Measurements from ENCODE around the gene RBM8A.

Gene RBM8A

DNA sequence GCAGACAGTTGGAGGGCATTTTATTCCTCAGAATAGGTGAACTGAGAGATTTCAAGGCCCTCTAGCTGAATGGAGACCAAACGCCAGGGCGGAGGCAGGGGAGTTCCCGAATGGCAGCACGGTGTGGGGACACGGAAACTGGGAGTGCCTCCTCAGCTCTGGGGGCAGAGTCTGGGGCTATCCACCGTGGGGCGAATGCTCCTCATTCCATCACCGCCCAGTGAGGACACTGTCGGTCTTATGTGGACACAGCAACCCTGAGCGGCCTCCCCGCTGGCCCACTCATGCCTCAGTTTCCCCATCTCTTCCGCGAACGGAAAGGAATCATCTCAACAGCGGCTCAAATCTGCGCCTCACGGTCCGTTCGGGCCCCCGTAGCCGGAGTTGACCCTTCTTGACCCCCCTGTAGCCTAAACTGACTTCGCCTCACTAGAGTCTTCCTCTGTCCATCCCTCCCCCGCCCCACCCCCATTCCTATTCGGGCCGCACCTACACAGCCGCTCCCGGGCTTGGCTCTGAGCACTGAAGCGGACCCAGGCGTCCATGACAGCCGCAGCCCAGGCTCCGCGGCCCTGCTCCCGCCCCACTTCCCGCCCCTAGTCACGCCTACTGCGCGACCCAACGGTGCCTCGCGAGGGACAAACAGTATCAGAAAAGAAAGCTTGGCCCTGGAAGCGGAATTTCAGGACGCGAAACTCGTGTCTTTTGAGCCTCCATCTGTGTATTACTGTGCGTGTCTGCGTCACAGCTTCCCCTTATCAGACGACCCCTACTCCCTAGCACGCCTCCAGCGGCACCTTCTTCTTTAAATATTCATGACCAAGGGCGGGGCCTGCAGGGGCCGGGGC lies 8.9 kb downstream of the RBM8A start, which contains the start of gene PEX11B:
PEX11B (minus strand) TSS at position 574 of the 848 bp plus-strand sequence; CDS start at position 545, 29 bp downstream.
- peak; percentile 91 for DNase-seq (ENCODE audit: low spot score)

DNA sequence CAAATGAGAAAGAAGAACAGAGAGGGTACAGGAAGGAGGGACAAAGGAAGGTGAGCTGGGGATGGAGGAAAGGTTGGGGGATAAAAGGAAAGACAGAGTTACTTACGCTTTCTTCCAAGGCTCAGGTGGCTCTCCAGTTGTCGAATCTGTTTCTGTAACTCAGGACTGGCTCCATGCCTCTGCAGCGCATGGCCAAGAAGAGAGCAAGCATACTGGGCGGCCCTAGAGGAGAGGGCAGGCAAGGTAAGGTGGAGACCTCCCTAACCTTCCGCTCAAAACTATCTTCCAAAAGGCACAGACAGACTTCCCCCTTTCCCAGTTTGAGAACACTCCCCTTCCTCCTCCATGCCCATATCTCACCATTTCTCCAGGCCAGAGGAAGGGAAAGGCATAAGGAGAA lies 9.7 kb downstream of the RBM8A start:
- peak; percentile 20 for DNase-seq (ENCODE audit: low spot score)

DNA sequence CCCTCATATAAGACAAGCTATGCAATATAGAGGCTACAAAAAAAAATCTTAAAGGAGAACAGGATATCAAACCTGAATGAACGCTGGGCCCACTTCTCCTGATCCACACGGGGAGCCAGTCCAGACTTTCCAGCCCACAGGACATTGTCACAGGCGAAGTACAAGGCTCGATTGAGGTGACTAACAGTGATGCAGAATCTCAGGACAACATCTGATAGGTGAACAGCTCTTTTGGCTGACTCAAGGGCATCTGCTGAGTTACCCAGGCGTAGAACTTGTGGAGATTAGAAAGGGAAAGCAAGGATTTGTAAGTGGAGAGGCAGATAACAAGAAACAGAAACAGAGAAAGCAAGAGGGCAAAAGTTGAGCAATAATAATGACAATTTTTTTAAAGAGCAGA lies 10.5 kb downstream of the RBM8A start:
- no peak for DNase-seq (ENCODE audit: low spot score)

DNA sequence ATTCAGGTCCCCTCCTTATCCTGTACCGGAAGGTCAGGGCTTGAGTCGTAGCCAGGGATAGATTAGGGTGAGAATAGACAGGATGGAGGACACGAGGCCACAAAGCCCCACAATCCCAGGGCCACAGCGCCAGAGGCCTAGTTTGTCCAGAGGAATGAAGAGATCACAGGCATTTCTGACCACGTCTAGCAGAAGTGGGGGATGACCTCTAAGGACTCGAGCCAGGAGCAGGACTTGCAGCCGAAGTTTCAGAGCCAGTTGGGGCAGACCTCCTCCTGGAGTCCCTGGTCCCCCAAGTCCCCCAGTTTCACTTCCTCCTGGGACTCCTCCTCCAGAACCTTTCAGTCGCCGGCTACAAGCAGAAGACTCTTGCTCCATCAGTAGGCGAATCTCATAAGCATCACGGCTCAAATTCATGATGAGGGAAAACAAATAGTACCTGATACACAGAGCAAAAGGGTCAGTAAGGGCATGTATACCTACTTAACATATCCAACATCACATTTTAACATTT lies 15.1 kb downstream of the RBM8A start:
- no peak for DNase-seq (ENCODE audit: low spot score)

DNA sequence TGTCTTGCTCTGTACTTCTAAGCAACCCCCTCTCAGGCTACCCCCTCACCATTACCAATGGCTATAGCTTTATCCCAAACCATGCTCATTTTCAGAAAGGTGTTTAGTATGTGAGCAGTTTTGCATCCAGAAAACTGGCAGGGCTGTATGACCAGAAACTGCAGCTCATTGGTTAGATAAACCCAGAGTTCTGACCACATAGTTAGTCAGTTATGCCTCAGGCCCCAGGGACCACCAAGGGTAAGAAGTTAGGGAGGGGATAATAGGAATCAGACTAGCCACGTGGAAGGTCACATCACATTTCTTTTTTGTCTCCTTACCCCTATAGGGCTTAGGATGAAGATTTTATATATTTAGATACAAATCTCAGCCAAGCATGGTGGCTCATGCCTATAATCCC lies 18.6 kb downstream of the RBM8A start:
- DNase-seq (ENCODE audit: low spot score), result no peak

DNA sequence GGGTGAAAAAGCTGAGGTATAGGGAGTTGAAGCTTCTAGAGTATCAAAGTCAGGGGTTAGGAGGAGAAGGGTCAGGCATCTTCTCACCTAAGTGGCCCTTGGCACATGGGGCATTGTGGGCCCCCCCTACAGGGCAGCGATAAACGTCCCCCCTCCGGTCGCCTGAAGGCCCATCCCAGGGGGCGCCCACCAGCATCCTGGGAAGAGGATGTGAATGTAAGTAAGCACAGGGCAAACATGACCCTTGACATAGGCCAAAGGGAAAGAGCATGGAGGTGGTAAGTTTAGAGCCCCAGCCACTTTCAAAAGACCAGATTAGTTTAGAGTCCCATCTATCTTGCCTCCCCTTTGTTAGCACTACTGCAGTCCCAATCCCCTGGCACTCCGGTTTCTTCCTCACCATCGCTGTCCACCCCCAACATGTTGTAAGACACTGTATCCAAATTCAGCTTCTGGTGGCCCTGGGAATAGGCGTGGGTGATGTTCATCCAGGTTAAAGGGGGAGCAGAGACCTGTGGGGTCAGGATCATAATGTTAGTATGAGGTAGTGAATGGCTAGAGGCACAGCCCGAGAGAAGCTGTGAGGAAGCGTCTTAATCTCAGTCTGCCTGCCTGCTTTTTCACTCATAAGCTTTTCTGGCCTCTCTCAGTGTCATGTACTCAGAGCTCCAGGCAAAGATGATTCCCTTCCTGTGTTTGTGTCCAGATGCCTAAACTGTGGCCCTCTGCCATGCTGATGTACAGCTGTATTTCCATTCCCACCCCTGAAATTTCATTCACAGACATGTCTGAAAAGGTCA lies 20.1 kb downstream of the RBM8A start:
- no peak for DNase-seq (ENCODE audit: low spot score)

DNA sequence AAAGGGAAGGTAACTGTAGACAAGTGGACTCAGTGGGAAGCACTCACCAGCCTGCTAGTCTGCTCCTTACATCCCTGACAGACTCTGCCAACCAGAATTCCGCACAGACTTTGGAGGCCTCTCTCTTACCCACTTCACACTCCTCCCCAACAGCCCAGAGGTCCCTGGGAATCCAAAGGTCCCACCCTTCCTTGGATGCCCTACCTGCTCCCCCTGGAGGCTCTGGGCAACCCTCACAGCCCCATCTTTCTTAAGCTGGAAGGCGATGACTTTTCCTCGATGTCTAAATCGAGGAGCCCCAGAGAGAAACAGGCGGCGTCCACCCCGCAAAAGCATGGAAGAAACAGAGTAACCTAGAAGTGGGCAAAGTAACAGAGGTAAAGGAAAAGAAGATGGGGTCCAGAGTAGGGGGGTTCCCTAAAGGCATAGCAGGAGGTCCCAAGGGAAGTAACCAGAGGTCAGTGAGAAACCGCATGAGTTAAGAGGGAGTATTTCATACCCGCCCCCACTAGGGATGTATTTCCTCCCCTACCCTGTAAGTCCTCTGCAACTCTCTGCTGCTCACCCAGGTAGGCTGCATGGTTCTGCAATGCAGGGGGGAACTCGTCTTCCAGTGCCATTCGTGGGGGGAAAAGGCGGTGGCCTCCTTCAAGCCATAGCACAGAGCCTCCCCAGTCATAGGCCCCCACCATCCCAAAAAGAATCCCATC lies 25.8 kb downstream of the RBM8A start:
- no peak for DNase-seq (ENCODE audit: low spot score)

DNA sequence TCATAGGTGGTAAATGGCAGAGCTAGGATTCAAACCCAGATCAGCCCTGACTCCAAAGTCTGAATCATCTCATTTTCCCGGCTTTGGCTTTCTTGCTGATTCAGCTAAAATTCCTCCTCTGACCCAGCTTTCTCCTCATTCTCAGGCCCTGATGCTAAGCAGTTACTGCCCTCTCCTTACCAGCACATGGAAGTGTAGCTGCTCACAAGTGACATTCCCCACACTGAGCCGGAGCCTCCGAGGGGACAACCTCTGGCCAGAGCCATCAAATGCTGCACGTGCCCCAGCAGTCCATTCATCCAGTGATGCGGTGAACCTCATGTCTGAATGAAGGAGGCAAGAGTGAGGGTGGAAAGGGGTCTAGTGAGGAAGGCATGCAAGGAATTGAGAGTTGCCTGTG lies 28.5 kb downstream of the RBM8A start:
- no peak for DNase-seq (ENCODE audit: low spot score)

DNA sequence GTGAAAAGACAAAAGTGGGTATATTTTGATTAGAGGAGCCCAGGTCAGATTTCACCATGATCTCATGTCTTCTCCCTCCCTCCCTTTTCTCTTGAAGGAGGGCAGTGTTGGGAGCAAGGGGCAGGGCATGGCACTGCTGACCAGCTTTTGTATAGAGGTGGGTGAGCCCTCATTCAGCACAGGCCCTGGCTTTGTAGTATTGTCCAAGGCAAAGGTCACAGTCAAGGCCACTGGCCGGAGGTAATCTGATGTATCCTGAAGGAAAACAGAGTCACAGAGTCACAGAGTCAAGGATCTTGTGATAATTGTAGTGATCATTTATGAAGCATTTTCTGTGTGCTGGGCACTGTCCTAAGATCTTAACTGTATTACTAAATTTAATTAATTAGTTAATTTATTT lies 29.3 kb downstream of the RBM8A start:
- no peak for DNase-seq (ENCODE audit: low spot score)

DNA sequence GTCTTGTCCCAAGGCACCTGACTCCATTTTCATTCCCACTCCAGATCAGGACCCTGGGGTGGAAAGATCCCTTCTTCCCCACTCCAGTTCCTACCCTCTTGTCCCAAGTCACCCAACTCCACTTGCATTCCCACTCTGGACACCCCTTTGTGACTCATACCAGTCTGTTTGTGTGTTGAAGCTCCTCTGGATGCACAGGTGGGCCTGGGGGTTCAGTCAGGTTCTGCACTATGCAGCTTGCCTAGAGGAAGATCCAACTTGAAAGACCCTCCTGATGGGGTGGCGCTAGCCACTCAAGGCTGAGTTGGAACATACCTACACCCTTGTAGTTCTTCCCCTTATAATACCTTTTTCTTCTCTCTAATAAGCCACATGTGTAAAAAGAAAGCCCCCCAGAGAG lies 31.8 kb downstream of the RBM8A start:
- DNase-seq (ENCODE audit: low spot score), result no peak

DNA sequence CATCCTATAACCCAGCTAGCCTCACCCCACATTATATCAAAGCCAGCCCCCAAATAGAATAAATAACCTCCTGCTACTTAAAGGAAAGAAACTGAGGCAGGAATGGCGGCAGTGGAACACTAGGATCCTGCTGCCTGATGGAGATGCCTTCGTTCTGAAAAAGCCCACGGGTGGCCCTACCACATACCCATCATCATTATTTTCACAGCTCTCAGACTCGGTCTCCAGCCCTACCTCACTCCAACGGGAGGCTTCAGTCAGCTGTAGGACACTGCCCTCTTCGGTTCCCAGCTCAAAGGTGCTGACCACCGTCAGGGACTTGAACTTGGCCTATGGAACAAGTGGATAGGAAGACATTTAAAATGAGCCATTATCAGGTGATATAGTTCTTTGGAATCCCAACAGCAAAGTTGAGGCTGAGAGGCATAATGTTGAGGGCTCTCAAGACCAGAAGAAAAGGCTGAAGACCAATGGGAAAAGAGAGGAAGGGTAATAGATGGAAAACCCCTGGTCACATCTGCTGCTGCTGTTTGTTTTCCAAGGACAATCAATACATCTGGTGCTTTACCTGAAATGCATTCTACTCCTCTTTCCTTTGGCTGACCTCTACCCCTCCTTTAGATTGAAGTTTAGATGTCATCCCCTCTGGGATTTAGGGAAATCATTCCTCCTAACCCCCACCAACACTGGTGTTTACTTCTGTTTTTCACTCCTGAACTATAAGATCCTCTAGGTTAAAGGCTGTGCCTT lies 33.8 kb downstream of the RBM8A start:
- no peak for DNase-seq (ENCODE audit: low spot score)

DNA sequence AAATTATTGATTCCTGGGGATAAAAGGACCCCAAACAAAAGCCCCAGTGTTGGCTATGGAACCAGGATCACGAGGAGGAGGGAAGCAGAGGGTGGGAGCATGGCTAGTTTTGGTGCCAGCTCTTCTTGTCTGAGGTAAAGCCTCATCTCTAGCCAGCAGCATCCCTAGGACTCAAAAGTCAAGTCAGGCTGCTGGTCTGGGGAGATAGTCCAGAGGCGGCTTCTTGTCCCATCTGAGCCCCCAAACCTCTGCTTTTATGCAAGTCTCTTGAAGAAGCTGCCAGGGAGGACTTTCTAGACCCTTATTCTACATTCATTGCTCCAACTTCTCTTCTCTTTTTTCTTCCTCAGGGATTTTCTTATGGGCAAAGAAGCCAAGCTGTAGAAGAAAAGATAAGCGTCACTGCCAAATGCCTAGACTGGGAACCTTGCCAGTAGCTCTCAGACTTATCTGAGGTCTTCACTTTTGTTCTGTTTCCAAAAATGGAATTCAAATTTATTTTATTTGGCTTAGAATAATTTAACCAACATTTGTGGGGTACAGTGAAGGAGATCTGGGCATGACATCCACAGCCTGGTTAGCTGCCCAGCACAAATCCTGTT lies 34.7 kb downstream of the RBM8A start:
- peak; percentile 34 for DNase-seq (ENCODE audit: low spot score)

DNA sequence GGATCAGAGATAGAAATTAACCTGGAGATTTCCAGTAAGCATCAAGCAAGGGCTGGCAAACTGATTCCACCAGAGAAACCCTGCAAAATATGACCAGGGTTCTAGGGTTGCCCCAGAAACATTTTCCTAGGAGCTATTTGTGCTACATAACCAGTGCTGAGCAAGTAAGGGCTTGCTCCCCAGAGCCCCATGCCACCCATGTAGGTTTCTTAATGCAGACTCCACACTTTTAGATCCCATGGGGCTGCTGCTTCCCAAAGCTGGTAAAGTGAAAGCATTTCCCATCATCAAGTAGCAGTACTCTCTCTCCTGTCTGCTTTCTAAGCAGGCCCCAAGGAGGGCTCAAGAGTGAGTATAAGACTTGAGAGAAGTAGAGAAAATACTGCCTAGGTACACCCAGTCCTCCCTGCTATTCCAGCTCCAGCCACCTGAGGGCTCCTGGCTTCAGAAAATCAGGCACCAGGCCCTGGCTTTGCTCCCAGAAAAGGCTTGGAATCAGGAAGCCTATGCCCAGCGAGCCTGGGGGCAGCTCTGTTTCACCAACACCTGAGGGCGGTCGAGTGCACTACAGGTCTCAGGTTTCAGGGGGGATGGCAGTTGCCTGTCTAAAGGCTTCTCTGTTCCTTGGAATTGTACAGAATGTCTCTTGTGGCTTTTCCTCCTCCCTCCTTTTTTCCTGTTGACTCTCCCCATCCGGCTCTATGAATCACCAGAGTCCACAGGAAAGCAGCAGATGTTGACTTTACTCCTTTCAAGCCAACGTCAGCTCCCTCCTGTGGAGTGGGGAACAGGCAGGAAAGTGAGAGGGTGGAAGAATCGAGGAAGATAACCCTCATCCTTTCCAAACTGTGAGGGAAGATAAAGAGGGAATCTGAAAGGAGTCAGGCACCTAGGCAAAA lies 35.4 kb downstream of the RBM8A start:
- DNase-seq (ENCODE audit: low spot score), result peak; percentile 98

DNA sequence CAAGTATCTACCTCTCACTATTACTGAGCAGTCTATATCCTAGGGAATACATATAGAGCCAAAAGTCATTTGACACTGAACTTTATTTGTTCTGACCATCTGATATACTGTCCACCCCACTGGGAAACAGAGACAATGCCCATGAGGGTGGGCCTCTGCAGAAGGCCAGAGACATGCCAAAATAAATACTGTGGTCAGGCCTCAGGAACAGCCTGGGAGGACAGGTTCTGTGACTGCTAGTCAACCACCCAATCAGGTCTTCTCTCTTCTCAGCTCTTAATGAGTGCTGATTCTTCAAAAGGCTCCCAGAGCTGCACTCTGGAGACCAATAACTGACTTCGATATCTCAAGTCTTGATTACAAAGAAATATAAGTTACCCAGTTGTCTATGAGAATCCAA lies 36.1 kb downstream of the RBM8A start:
- no peak for DNase-seq (ENCODE audit: low spot score)

DNA sequence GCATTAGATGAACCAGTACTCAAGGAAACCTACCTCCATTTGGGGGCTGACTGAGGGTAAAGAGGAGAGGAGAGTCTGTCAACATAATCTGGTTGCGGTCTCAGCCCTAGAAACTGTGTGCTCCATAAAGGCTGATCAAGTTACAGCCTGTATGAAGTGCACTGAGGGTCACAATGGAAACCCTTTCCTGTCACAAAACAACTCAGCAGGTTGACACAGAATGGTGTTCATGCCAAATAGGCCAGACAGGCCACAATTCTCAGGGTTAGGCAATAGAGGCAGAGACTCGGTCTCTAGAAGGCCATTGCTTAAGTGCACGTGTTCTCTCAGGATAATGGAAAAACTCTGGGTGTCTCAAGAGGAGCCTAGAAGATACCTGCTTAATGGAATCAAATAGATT lies 37.6 kb downstream of the RBM8A start:
- DNase-seq (ENCODE audit: low spot score), result no peak

DNA sequence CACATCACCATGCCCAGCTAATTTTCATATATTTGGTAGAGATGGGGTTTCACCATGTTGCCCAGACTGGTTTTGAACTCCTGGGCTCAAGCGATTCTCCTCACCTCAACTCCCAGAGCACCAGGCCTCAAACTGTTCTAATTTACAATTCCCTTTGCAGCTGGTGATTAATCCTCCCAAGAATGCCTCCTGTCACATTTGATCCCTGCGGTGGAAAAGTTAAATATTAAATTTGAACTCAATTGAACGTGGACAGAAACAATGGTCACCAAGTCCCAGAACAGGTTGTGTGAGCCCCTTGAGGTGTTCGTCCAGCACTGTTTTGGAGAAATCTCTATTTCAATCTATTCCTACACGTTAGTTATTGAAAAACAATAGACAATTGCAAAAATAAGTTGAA lies 39.7 kb downstream of the RBM8A start:
- no peak for DNase-seq (ENCODE audit: low spot score)

DNA sequence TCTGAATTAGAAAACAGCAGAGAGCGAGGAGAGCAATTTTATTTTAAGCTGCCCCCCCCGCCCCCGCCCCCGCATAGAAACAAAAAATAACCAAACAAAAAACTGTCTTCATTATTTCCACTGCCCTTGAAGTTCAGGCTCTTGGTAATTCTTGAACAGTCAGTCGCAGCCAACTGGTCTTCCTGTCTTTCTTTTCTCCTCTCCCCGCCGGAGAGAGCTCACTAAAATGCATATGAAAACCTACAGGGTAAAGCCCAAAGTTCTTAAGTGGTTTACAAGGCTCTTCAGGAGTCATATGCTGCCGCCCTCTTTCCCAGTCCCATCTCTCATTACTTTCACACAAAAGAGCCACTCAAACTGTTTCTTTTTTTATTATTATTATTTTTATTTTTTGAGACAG lies 40.5 kb downstream of the RBM8A start:
- DNase-seq (ENCODE audit: low spot score), result no peak

DNA sequence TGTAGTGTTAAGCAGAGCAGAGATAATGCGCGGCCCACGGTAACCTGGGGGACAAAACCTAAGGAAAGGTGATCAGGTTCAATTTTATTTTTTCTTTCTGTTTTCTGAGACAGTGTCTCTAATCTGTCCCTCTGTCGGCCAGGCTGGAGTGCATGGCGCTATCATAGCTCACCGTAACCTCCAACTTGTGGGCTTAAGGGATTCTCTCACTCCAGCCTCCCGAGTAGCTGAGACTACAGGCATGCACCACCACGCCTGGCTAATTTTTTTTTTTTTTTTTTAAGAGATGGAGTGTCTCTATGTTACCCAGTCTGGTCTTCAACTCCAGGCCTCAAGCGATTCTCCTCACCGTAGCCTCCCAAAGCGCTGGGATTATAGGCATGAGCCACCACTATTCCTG lies 40.9 kb downstream of the RBM8A start:
- no peak for DNase-seq (ENCODE audit: low spot score)

DNA sequence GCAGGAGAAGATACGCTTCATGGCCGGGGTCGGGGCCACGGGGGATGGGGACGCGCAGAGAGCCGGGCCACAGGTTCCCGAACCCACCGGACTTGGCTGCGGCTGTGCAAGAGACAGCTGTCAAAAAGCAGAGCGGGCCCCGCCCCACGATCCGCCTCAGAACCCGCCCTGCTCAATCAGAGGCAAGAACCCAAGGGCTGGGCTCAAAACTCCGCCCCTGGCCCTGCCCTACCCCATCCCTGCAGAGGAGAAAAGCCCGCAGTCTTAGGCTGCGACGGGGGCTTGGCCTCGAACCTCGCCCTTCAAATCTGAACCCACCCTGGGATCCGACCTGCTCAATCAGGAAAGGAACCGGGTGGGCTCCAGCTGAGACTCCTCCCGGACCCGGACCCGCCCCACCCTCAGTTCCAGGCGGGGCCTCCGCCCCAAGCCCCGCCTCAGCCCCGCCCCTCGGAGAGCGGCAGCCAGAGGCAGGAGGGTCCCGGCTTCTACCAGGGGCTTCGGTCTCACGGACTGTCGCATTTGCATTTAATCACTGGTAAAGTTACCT lies 41.5 kb downstream of the RBM8A start, which contains the start of gene ANKRD35:
ANKRD35 (minus strand) TSS at position 129 of the 550 bp plus-strand sequence; CDS start at position 21, 108 bp downstream.
- peak; percentile 87 for DNase-seq (ENCODE audit: low spot score)

DNA sequence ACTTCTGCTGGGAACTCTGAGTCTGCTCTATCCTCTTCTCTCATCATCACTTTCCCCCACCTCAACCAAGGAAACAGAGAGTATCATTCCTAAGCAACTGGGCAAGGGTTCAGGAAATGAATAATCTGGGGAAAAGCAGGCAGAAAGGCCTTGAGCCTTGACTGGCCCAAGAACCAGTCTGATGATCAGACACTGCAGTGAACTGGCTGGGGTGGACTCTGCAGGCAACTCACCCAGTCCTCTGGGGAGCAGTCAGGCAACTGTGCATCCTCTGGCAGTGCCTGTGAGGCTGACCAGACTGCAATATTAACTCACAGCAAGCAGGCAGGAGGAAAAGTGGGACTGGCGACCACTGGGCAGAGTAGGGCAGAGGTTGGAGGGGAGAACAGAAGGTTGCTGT lies 42.6 kb downstream of the RBM8A start:
- no peak for DNase-seq (ENCODE audit: low spot score)

All from cerebellar cortex (tissue), 1 donor.